ENCODE data around the gene TRIM54.

GRCh38 chr2:27291865-27292264 is 9.6 kb downstream of the TRIM54 start:
- TF ChIP-seq CTCF (IDR thresholded peaks at IDR 0.05; ENCODE audit: control extremely low read depth in 1 of 3, insufficient read depth in 1 of 3, low read depth in 1 of 3, low read length in 3 of 3) (peak; percentile 59 to 74 (median 70)), POLR2A (IDR thresholded peaks at IDR 0.05; ENCODE audit: control extremely low read depth in 1 of 2, low read depth in 2 of 2, low read length in 2 of 2) (no peak), CBX8 (IDR thresholded peaks at IDR 0.05; ENCODE audit: borderline replicate concordance, low read depth, low read length) (no peak), TAF1 (IDR thresholded peaks at IDR 0.05; ENCODE audit: low read depth, low read length) (no peak), GTF2F1 (IDR thresholded peaks at IDR 0.05; ENCODE audit: borderline replicate concordance, low read depth, low read length) (no peak), CREB1 (IDR thresholded peaks at IDR 0.05) (no peak), TEAD4 (IDR thresholded peaks at IDR 0.05; ENCODE audit: low read depth, low read length) (no peak), RFX5 (IDR thresholded peaks at IDR 0.05; ENCODE audit: borderline replicate concordance, low read depth, low read length) (no peak), EZH2 (IDR thresholded peaks at IDR 0.05; ENCODE audit: low read depth, low read length, severe bottlenecking) (no peak), CEBPB (IDR thresholded peaks at IDR 0.05; ENCODE audit: low read depth, low read length) (no peak)

All from H1 (cell line).